Osteocyte (in vitro differentiated cells): ENCODE measurements around the gene NUP54. TPM values are rescaled to one million over a fixed set of nuclear protein-coding genes. Genes with fewer than 3 reads are reported as not detected.
A peak's percentile ranks its signal among the peaks of the same experiment; 100 is the strongest.

Experiments
- DNase-seq: peaks from one replicate; pipeline ENCODE4 v3.0.0; 2021; ENCODE audit warnings: mixed read lengths; ENCODE audit not compliant: unreplicated experiment; ENCODE audit errors: extremely low spot score
- H3K27ac Mint-ChIP-seq: one replicate; pipeline ENCODE4 v1.8.0; 2021; ENCODE audit warnings: mild to moderate bottlenecking, mixed read lengths; ENCODE audit not compliant: unreplicated experiment
- H3K27me3 Mint-ChIP-seq: one replicate; pipeline ENCODE4 v1.8.0; 2021; ENCODE audit warnings: mixed read lengths; ENCODE audit not compliant: unreplicated experiment
- H3K36me3 Mint-ChIP-seq: one replicate; pipeline ENCODE4 v1.8.0; 2021; ENCODE audit warnings: mixed read lengths; ENCODE audit not compliant: unreplicated experiment
- H3K4me1 Mint-ChIP-seq: one replicate; pipeline ENCODE4 v1.8.0; 2021; ENCODE audit warnings: mixed read lengths; ENCODE audit not compliant: unreplicated experiment
- H3K4me3 Mint-ChIP-seq: one replicate; pipeline ENCODE4 v1.8.0; 2021; ENCODE audit warnings: mild to moderate bottlenecking, moderate library complexity, mixed read lengths; ENCODE audit not compliant: unreplicated experiment
- H3K9me3 Mint-ChIP-seq: one replicate; pipeline ENCODE4 v1.8.0; 2021; ENCODE audit warnings: mixed read lengths; ENCODE audit not compliant: unreplicated experiment
- CTCF ChIP-seq: fragments of 200-600 bp; sonication (generic); IDR thresholded peaks from 2 replicates; pipeline ENCODE4 v1.5.0; 2021; ENCODE audit warnings: antibody characterized with exemption, mild to moderate bottlenecking, moderate library complexity
- total RNA-seq: library from RNA; stranded (reverse); gene quantifications from 2 replicates; pipeline ENCODE4 v1.2.1, GENCODE V29; 2021

NUP54 gene
- total RNA-seq, 1 donor from 2014 or later = 37.8 TPM

GRCh38 chr4:76194325-76194724, 46.1 kb upstream of the NUP54 start:
- H3K4me1 Mint-ChIP-seq = peaks cover 30% of the 10 kb centered on the region
- peak overlapping the region; percentile 56 for H3K27ac Mint-ChIP-seq
- H3K27me3 Mint-ChIP-seq = no peaks in the 10 kb centered on the region
- TF ChIP-seq CTCF = no peak
- peaks cover 43% of the 10 kb centered on the region for H3K36me3 Mint-ChIP-seq
- H3K9me3 Mint-ChIP-seq = no peaks in the 10 kb centered on the region
- DNase-seq = no peak
- no peak overlapping the region for H3K4me3 Mint-ChIP-seq

GRCh38 chr4:76192236-76192635, 44.0 kb upstream of the NUP54 start:
- no peak for TF ChIP-seq CTCF
- H3K9me3 Mint-ChIP-seq = no peaks in the 10 kb centered on the region
- H3K4me1 Mint-ChIP-seq = peaks cover 17% of the 10 kb centered on the region
- H3K36me3 Mint-ChIP-seq = peaks cover 45% of the 10 kb centered on the region
- H3K4me3 Mint-ChIP-seq = no peak overlapping the region
- no peaks in the 10 kb centered on the region for H3K27me3 Mint-ChIP-seq
- no peak for DNase-seq
- no peak overlapping the region for H3K27ac Mint-ChIP-seq

- Mint-ChIP-seq H3K9me3 (no peaks in the 10 kb centered on the region), H3K4me3 (no peak overlapping the region), H3K36me3 (peaks cover 45% of the 10 kb centered on the region), H3K27ac (peak overlapping the region; percentile 47), H3K4me1 (peaks cover 10% of the 10 kb centered on the region), H3K27me3 (no peaks in the 10 kb centered on the region)
- no peak for DNase-seq
- TF ChIP-seq CTCF = no peak
Measured at GRCh38 chr4:76188557-76188956, 40.4 kb upstream of the NUP54 start.

GRCh38 chr4:76188149-76188548, 40.0 kb upstream of the NUP54 start:
- no peaks in the 10 kb centered on the region for H3K27me3 Mint-ChIP-seq
- no peak for TF ChIP-seq CTCF
- peaks cover 10% of the 10 kb centered on the region for H3K4me1 Mint-ChIP-seq
- no peak for DNase-seq
- H3K36me3 Mint-ChIP-seq = peaks cover 41% of the 10 kb centered on the region
- H3K9me3 Mint-ChIP-seq = no peaks in the 10 kb centered on the region
- H3K4me3 Mint-ChIP-seq = no peak overlapping the region
- peak overlapping the region; percentile 47 for H3K27ac Mint-ChIP-seq

GRCh38 chr4:76187152-76187551, 39.0 kb upstream of the NUP54 start:
- Mint-ChIP-seq H3K27ac (no peak overlapping the region), H3K27me3 (no peaks in the 10 kb centered on the region), H3K4me3 (no peak overlapping the region), H3K4me1 (peaks cover 10% of the 10 kb centered on the region), H3K9me3 (no peaks in the 10 kb centered on the region), H3K36me3 (peaks cover 31% of the 10 kb centered on the region)
- no peak for DNase-seq
- no peak for TF ChIP-seq CTCF
